Measurements from ENCODE around the gene CCDC171.

DNA sequence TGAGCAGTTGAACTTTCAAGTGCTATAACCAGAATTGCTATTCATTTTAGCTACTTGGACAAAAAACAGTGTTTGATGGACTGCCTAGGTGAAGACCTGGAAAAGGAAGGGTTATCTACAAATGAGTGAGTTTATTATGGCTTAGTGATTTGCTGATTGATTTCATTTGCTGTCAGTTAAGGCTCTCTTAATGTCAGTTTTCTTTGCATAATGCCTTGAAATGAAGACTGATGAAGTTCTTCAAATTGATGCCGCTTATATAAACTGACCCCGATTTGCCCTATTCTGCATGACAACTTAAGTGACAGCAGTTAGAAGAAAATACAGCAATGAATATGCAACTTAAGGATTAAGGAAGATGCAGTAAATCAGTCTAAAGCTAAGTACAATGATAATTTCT is 332.6 kb downstream of the CCDC171 start:
- TF ChIP-seq POLR2A (IDR thresholded peaks at IDR 0.05): no peak
- TF ChIP-seq, protein P1, sequence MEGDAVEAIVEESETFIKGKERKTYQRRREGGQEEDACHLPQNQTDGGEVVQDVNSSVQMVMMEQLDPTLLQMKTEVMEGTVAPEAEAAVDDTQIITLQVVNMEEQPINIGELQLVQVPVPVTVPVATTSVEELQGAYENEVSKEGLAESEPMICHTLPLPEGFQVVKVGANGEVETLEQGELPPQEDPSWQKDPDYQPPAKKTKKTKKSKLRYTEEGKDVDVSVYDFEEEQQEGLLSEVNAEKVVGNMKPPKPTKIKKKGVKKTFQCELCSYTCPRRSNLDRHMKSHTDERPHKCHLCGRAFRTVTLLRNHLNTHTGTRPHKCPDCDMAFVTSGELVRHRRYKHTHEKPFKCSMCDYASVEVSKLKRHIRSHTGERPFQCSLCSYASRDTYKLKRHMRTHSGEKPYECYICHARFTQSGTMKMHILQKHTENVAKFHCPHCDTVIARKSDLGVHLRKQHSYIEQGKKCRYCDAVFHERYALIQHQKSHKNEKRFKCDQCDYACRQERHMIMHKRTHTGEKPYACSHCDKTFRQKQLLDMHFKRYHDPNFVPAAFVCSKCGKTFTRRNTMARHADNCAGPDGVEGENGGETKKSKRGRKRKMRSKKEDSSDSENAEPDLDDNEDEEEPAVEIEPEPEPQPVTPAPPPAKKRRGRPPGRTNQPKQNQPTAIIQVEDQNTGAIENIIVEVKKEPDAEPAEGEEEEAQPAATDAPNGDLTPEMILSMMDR (IDR thresholded peaks at IDR 0.05): no peak
